Type B pancreatic cell (in vitro differentiated cells): ENCODE data around the gene SAA4. TPM values are rescaled to one million over a fixed set of nuclear protein-coding genes. Genes with fewer than 3 reads are reported as not detected.
"Not testable (repeated sequence)": the region's sequence is repeated elsewhere in the genome, so short reads cannot be mapped to it uniquely, and the experiment has no call there.

Source experiments
- DNase-seq: peaks from one replicate; pipeline ENCODE4 v3.0.0; 2021; ENCODE audit warnings: mixed read lengths; ENCODE audit not compliant: unreplicated experiment; ENCODE audit errors: extremely low spot score
- H3K27ac Mint-ChIP-seq: 2 replicates; pipeline ENCODE4 v1.8.0; 2021; ENCODE audit warnings: mild to moderate bottlenecking, mixed read lengths
- H3K27me3 Mint-ChIP-seq: 2 replicates; pipeline ENCODE4 v1.8.0; 2021; ENCODE audit warnings: mixed read lengths
- H3K36me3 Mint-ChIP-seq: 2 replicates; pipeline ENCODE4 v1.8.0; 2021; ENCODE audit warnings: mixed read lengths
- H3K4me1 Mint-ChIP-seq: one replicate; pipeline ENCODE4 v1.8.0; 2021; ENCODE audit warnings: mixed read lengths; ENCODE audit not compliant: unreplicated experiment
- H3K4me3 Mint-ChIP-seq: 2 replicates; pipeline ENCODE4 v1.8.0; 2021; ENCODE audit warnings: mild to moderate bottlenecking, mixed read lengths
- H3K9me3 Mint-ChIP-seq: 2 replicates; pipeline ENCODE4 v1.8.0; 2021; ENCODE audit warnings: mixed read lengths
- total RNA-seq: library from RNA; stranded (reverse); gene quantifications from 2 replicates; pipeline ENCODE4 v1.2.1, GENCODE V29; 2021; ENCODE audit warnings: low replicate concordance
- TF ChIP-seq, protein P1 (sequence below): fragments of 200-600 bp; sonication (generic); conservative IDR thresholded peaks from 2 replicates; pipeline ENCODE4 v1.5.0; 2021; ENCODE audit warnings: antibody characterized with exemption, mild to moderate bottlenecking

The SAA4 gene
- total RNA-seq, 1 donor from 2014 or later, result not detected

DNA sequence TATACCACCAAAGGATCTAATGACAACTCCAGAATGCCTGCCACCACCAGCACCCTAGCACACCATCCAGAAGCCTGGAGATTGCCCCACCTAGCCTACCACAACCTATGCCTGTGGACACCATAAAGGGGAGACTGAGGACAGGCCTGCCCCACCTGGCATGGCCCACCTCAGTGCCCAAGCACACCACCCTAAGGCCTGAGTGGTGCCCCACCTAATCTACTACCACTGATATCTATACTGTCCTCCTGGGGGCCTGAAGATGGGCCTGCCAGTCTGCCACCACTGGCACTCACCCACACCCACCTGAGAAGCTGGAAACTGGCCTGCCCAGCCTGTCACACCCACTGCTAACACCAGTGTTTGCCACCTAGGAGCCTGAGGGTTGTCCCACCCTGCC lies 31.8 kb downstream of the SAA4 start:
- H3K36me3 Mint-ChIP-seq, result no peaks in the 10 kb centered on the region
- TF ChIP-seq, protein P1, sequence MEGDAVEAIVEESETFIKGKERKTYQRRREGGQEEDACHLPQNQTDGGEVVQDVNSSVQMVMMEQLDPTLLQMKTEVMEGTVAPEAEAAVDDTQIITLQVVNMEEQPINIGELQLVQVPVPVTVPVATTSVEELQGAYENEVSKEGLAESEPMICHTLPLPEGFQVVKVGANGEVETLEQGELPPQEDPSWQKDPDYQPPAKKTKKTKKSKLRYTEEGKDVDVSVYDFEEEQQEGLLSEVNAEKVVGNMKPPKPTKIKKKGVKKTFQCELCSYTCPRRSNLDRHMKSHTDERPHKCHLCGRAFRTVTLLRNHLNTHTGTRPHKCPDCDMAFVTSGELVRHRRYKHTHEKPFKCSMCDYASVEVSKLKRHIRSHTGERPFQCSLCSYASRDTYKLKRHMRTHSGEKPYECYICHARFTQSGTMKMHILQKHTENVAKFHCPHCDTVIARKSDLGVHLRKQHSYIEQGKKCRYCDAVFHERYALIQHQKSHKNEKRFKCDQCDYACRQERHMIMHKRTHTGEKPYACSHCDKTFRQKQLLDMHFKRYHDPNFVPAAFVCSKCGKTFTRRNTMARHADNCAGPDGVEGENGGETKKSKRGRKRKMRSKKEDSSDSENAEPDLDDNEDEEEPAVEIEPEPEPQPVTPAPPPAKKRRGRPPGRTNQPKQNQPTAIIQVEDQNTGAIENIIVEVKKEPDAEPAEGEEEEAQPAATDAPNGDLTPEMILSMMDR, result no peak
- no peak overlapping the region for H3K27ac Mint-ChIP-seq
- no peaks in the 10 kb centered on the region for H3K4me1 Mint-ChIP-seq
- H3K4me3 Mint-ChIP-seq, result no peak overlapping the region
- H3K27me3 Mint-ChIP-seq, result peaks cover 17% of the 10 kb centered on the region
- H3K9me3 Mint-ChIP-seq, result no peaks in the 10 kb centered on the region
- no peak for DNase-seq

DNA sequence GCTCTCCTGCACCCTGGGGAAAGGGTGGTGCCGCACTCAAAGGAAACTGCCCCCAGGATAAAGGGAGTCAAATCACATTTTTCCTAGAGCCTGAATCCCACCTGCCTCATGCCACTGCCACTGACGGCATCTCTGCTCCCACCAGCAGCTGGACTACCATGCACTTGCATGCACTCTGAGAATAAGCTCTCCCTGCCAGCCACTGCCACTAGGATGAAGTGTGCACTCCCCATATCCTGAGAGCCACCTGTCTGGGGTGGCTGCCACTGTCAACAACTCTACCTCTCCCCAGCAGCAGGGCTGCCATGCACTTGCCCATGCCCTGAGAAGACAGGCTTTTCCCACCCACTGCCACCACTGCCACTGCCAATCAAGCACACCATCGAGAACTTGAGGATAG lies 32.4 kb downstream of the SAA4 start:
- no peak overlapping the region for H3K4me3 Mint-ChIP-seq
- H3K9me3 Mint-ChIP-seq, result no peaks in the 10 kb centered on the region
- no peaks in the 10 kb centered on the region for H3K36me3 Mint-ChIP-seq

DNA sequence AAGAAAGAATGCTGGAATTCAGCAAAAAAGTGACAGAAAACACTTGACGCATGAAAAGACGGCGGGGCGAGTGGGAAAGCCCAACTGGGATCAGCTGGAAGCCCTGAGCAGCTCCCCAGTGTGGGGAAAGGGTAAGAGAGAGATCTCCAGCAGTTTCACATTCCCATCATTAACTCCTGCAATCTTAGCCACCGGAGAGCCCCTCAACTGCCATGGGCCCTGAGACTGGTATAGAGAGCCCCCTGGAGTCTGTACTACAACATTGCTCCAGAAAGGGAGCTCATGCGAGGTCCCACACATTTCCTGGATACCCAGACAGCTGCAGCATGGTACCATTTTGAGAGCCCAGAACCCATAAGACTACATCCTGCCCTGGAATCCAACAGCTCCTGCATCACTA lies 32.9 kb downstream of the SAA4 start:
- no peak for DNase-seq
- Mint-ChIP-seq H3K9me3 (no peaks in the 10 kb centered on the region), H3K27ac (no peak overlapping the region), H3K27me3 (peaks cover 17% of the 10 kb centered on the region), H3K36me3 (no peaks in the 10 kb centered on the region), H3K4me3 (no peak overlapping the region), H3K4me1 (no peaks in the 10 kb centered on the region)
- TF ChIP-seq, protein P1, result peak; percentile 73

More for the DNA sequence above, 32.4 kb downstream of the SAA4 start:
- Mint-ChIP-seq H3K27ac (no peak overlapping the region), H3K4me1 (no peaks in the 10 kb centered on the region), H3K27me3 (peaks cover 17% of the 10 kb centered on the region)
- TF ChIP-seq, protein P1, result no peak
- no peak for DNase-seq

- DNase-seq, H3K4me3 Mint-ChIP-seq, H3K9me3 Mint-ChIP-seq, H3K4me1 Mint-ChIP-seq, H3K27ac Mint-ChIP-seq, H3K36me3 Mint-ChIP-seq: not testable (repeated sequence)
- H3K27me3 Mint-ChIP-seq, result peaks cover 27% of the 10 kb centered on the region
Measured at GRCh38 chr11:18197738-18198137, 38.9 kb downstream of the SAA4 start.

DNA sequence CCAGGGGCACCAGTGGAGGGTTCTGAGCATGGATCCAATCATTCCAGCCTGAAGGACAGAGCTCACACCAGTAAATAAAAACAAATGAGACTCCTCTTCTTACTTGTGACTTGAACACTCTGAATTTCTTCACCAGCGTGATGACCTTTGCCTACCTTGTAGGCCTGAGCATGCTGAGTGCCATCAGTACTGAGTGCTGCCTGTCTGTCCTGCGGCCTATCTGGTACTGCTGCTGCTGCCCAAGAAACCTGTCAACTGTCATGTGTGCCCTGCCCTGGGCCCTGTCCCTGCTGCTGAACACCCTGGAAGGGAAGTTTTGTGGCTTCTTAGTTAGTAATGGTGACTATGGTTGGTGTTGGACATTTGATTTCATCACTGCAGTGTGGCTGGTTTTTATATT lies 40.1 kb downstream of the SAA4 start:
- TF ChIP-seq, protein P1, result no peak
- no peak overlapping the region for H3K4me3 Mint-ChIP-seq
- H3K9me3 Mint-ChIP-seq, result no peaks in the 10 kb centered on the region

DNA sequence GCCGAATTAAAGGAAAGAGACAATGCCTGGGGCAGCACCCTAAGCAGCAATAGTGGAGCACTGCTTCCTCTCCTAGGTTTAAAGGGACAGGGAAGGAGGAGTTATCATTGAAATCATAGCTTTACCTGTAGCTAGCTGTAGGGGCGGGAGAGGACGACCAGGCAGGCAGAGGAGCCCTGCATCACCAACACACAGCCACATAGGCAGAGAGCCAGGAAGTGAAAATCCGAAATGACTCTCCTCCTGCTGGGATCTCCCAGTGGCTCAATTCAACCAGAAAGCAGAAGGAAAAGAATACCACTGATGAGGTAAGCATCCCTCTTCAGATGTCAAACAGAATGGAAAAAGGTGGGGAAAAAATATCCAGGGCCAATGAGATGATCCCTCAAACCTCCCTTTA lies 43.6 kb downstream of the SAA4 start:
- no peak overlapping the region for H3K4me3 Mint-ChIP-seq
- no peaks in the 10 kb centered on the region for H3K36me3 Mint-ChIP-seq
- no peak for DNase-seq
- H3K27me3 Mint-ChIP-seq, result peaks cover 34% of the 10 kb centered on the region
- no peaks in the 10 kb centered on the region for H3K9me3 Mint-ChIP-seq
- H3K4me1 Mint-ChIP-seq, result peaks cover 5% of the 10 kb centered on the region
- H3K27ac Mint-ChIP-seq, result no peak overlapping the region
- TF ChIP-seq, protein P1, result no peak

More for the DNA sequence above, 40.1 kb downstream of the SAA4 start:
- Mint-ChIP-seq H3K4me1 (peaks cover 5% of the 10 kb centered on the region), H3K36me3 (no peaks in the 10 kb centered on the region), H3K27ac (no peak overlapping the region), H3K27me3 (peaks cover 32% of the 10 kb centered on the region)
- no peak for DNase-seq
